ENCODE data around the gene MUC12. TPM values are rescaled to one million over a fixed set of nuclear protein-coding genes. Genes with fewer than 3 reads are reported as not detected.

The MUC12 gene
- total and polyA plus RNA-seq, 8 donors, result 0.03 to 0.80 (median 0.43) TPM; not detected in 2

DNA sequence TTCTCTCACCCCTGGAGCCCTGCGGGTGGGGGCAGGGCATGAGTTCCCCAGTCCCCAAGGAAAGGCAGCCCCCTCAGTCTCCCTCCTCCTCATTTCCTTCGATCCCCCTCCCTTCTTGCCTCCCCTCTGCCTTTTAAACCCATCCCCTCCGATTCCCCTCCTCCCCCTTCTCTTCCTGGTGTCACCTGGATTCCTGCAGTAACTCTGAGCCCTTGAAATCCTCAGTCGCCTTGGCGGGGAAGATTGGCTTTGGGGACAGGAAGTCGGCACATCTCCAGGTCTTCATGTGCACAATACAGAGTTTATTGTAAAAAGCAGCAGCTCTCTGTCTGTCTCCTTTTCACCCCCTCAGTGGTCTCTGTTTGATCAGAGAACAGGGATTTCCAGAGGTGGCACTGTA, 1.3 kb upstream of the MUC12 start:
- FAIRE-seq (no peak), DNase-seq (no peak), ATAC-seq (no peak)
- Histone ChIP-seq H3K4me3 (no peak overlapping the region), H3K4me1 (peaks cover 0 to 6% (median 0%) of the 10 kb centered on the region in 3 donors), H3K9me3 (no peaks in the 10 kb centered on the region), H3K27ac (no peak overlapping the region), H3K27me3 (peaks cover 0 to 20% (median 10%) of the 10 kb centered on the region in 4 donors), H3K36me3 (no peaks in the 10 kb centered on the region)
- intact Hi-C loops (cut with DNase I), result no loop called here
- no peak for TF ChIP-seq CTCF (IDR thresholded peaks at IDR 0.05)
- WGBS, 2 donors, result 7 to 16% methylated on average over 5 to 6 of the region's 6 CpGs

DNA sequence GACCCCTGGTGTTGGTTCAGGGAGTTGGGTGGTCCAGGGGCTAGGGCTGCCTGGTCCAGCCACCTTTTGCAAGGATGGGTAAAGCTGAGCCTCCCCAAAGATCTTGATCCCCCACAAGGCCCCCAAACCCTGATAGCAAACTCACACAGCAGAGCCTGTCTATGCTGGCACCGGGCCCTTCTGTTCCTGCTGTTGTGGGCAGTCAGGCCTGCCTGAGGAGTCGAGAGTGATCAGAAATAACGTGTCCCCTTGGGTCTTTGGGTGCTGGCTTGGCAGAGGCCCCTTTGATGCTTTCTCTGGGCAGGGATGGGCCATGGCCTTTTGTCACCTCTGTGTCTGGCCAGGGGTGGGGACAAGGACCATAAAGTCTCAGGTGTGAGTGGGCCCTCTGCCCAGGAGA, 715 bp upstream of the MUC12 start:
- no peaks in the 10 kb centered on the region for H3K36me3 ChIP-seq
- DNase-seq, result no peak
- H3K9me3 ChIP-seq, result no peaks in the 10 kb centered on the region
- 12 to 13% methylated on average over 3 of the region's 3 CpGs for WGBS, 2 donors
- H3K27ac ChIP-seq, result no peak overlapping the region
- no peak for TF ChIP-seq CTCF (IDR thresholded peaks at IDR 0.05)
- intact Hi-C loops (cut with DNase I), result no loop called here
- no peak overlapping the region for H3K4me3 ChIP-seq
- FAIRE-seq, result no peak
- ATAC-seq, result no peak
- peaks cover 0 to 6% (median 0%) of the 10 kb centered on the region in 3 donors for H3K4me1 ChIP-seq
- H3K27me3 ChIP-seq, result peaks cover 0 to 20% (median 9%) of the 10 kb centered on the region in 4 donors

DNA sequence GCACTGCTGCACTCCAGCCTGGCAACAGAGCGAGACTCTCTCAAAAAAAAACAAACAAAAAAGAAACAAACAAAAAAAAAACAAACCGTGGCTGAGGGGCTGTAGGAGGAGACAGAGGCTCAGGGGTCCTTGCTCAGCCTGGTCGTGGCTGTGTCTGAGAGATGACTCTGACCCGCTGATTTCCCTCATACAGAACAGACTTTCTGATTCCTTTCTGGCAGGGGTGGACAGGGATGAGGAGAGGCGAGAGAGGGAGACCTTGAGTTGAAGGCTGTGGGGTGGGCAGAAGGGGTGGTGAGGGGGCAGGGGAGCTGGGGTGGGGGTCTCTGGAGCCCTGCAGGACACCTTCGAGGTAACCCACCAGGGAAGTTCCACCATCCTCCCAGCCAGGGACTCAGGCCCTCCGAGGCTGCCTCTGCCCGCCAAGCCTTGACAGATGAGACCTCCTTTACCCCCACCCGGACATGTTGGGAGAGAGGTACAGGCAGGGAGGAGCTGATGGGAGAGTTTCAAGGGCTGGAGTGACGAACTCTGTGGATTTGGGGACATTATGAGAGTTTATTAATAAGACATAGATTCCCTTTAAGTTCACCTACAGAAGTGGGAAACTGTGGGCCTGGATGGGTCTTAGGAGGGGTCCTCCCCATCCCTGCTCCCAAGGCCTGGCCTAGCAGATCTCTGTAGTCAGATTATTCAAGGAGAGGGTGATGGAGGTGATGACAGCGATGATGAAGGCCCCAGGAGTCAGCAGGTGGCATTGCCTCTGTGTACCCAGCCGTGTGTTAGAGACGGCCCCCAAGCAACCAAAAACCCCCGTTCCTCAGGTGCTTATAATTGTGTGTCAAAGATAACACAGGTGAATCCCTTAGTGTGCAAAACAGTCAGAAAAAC, 2.0 kb downstream of the MUC12 start:
- Histone ChIP-seq H3K9me3 (no peaks in the 10 kb centered on the region), H3K36me3 (no peaks in the 10 kb centered on the region), H3K27ac (no peak overlapping the region), H3K27me3 (peaks cover 0 to 10% (median 7%) of the 10 kb centered on the region in 4 donors), H3K4me1 (peaks cover 0 to 5% (median 0%) of the 10 kb centered on the region in 3 donors), H3K4me3 (no peak overlapping the region)
- intact Hi-C loops (cut with DNase I), result no loop called here
- ATAC-seq (no peak), FAIRE-seq (no peak), DNase-seq (no peak)
- no peak for TF ChIP-seq CTCF (IDR thresholded peaks at IDR 0.05)
- WGBS, 2 donors, result 40 to 44% methylated on average over 14 of the region's 14 CpGs

DNA sequence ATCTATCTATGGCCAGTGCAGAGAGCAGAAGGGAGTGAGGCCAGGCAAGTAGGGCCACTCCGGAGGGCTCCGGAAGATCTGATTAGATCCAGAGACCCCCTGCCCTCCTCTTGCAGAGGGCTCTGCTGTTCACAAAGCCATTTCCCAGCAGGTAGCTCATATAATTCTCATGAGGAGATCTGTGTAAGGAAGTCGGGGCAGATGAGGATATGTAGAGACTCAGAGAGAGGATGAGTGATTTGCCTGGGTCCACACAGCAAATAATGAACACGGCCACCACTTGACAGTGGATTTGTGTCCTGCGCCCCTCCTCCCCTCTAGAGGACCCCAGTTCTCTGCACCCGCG, 2.6 kb downstream of the MUC12 start:
- H3K27ac ChIP-seq, result no peak overlapping the region
- DNase-seq (no peak), FAIRE-seq (no peak)

More for the DNA sequence above, 2.6 kb downstream of the MUC12 start:
- ATAC-seq, result no peak
- H3K4me1 ChIP-seq, result no peaks in the 10 kb centered on the region
- no peak overlapping the region for H3K4me3 ChIP-seq
- no peak for TF ChIP-seq CTCF (IDR thresholded peaks at IDR 0.05)
- 32 to 49% methylated on average over 7 of the region's 7 CpGs for WGBS, 2 donors
- no peaks in the 10 kb centered on the region for H3K36me3 ChIP-seq
- H3K27me3 ChIP-seq, result peaks cover 0 to 7% (median 2%) of the 10 kb centered on the region in 4 donors
- H3K9me3 ChIP-seq, result no peaks in the 10 kb centered on the region
- intact Hi-C loops (cut with DNase I), result no loop called here
